CD4-positive, alpha-beta T cell (primary cell): ENCODE measurements around the gene PHKA2. TPM values are rescaled to one million over a fixed set of nuclear protein-coding genes. Genes with fewer than 3 reads are reported as not detected.

Experiments
- ATAC-seq: fragments of 200-7000 bp; cut with Tn5 transposase; one replicate; pipeline ENCODE4 v1.10.0; 2022; ENCODE audit warnings: mild to moderate bottlenecking; ENCODE audit not compliant: poor library complexity
- CTCF ChIA-PET: fragments of 350-600 bp; sonication (Branson Sonifier 250); formaldehyde crosslinking; loops from one replicate; lab custom pipeline; 2021; ENCODE audit warnings: antibody characterized with exemption, inconsistent platforms; lab: Charles Lee
- POLR2A ChIA-PET: fragments of 350-600 bp; sonication (Branson Sonifier 250); formaldehyde crosslinking; loops from one replicate; lab custom pipeline; 2021; ENCODE audit warnings: antibody characterized with exemption, inconsistent platforms; lab: Charles Lee
- DNase-seq, 14 experiments: peaks; one replicate each; pipeline ENCODE4 v3.0.0-alpha.2; 2013 to 2020; ENCODE audit warnings: mixed read lengths in 2 of 14
- H3K27ac ChIP-seq, 2 donors: one replicate each; pipeline versions ENCODE4 v1.5.1 to v1.7.0; 2013; ENCODE audit warnings: low read length in 2 of 2, low read depth in 1 of 2, mild to moderate bottlenecking in 1 of 2
- H3K27me3 ChIP-seq, 2 experiments: 1 replicate in 1 of 2; 2 replicates in 1 of 2; pipeline versions ENCODE4 v1.6.1 to v1.7.0; 2013; ENCODE audit warnings: low read length in 2 of 2, control low read depth in 1 of 2, mild to moderate bottlenecking in 1 of 2, moderate library complexity in 1 of 2; ENCODE audit not compliant: insufficient read depth in 2 of 2, control insufficient read depth in 1 of 2
- H3K36me3 ChIP-seq: one replicate; pipeline ENCODE4 v1.6.1; 2013; ENCODE audit warnings: low read length, control low read depth; ENCODE audit not compliant: insufficient read depth
- H3K4me1 ChIP-seq: one replicate; pipeline ENCODE4 v1.6.1; 2013; ENCODE audit warnings: low read length, control low read depth; ENCODE audit not compliant: insufficient read depth
- H3K4me3 ChIP-seq: one replicate; pipeline ENCODE4 v1.5.1; 2013; ENCODE audit warnings: mild to moderate bottlenecking, low read length, moderate library complexity
- H3K9me3 ChIP-seq, 2 experiments: 1 replicate in 1 of 2; 2 replicates in 1 of 2; pipeline versions ENCODE4 v1.6.1 to v1.7.0; 2013; ENCODE audit warnings: low read length in 2 of 2, mild to moderate bottlenecking in 2 of 2, control low read depth in 1 of 2, moderate library complexity in 1 of 2; ENCODE audit not compliant: control insufficient read depth in 1 of 2, insufficient read depth in 1 of 2
- H3K27ac Mint-ChIP-seq: one replicate; pipeline ENCODE4 v1.8.0; 2020; ENCODE audit warnings: mixed read lengths
- H3K27me3 Mint-ChIP-seq: one replicate; pipeline ENCODE4 v1.8.0; 2021; ENCODE audit warnings: mixed read lengths
- H3K36me3 Mint-ChIP-seq: one replicate; pipeline ENCODE4 v1.8.0; 2021; ENCODE audit warnings: low read depth, mixed read lengths
- H3K4me1 Mint-ChIP-seq: one replicate; pipeline ENCODE4 v1.8.0; 2021; ENCODE audit warnings: low read depth, mixed read lengths
- H3K4me3 Mint-ChIP-seq: one replicate; pipeline ENCODE4 v1.8.0; 2020; ENCODE audit warnings: mild to moderate bottlenecking, mixed read lengths
- H3K9me3 Mint-ChIP-seq: one replicate; pipeline ENCODE4 v1.8.0; 2020; ENCODE audit warnings: mixed read lengths
- intact Hi-C, 2 experiments: fragments of 100-400 bp; cut with DNase I in 1 of 2; cut with micrococcal nuclease in 1 of 2; formaldehyde crosslinking; loops; one replicate each; pipeline versions ENCODE4 v1.15.1 to v1.9.0; 2023 to 2025; cut with DNase I, micrococcal nuclease
- total RNA-seq, 174 experiments: library from RNA in 2 of 174; stranded (reverse) in 2 of 174; gene quantifications; one replicate each; pipeline ENCODE4 v1.2.3 and lab custom pipeline; 2021 to 2026
- TF ChIP-seq, protein P1 (sequence below): fragments of 200-600 bp; IDR thresholded peaks from one replicate; pipeline ENCODE4 v1.8.0; 2022; ENCODE audit warnings: antibody characterized with exemption, mild to moderate bottlenecking

Gene PHKA2
- total RNA-seq, 2 experiments from 2014 or later: 28.5 to 31.4 TPM

DNA sequence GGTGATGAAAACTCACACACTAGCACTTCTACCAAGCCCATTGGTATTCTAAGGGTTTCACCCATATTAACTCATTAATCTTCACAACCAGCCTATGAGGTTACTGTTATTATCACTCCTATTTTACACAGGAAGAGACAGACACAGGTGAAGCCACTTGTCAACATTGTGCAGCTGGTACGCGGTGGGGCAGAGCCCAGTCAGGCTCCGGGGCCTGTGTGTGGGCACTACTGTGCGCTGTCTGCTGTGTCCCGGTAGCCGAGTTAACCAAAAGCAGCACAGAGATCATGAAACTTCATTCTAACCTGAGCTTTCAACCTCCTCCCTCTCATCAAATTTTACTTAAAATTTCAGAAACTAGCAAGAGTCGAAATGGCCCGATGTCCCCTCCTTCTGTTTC, 111.3 kb downstream of the PHKA2 start:
- no peak overlapping the region for H3K4me3 ChIP-seq
- H3K4me1 Mint-ChIP-seq: no peaks in the 10 kb centered on the region
- H3K9me3 ChIP-seq: no peaks in the 10 kb centered on the region
- no peak overlapping the region for H3K27ac ChIP-seq
- TF ChIP-seq, protein P1, sequence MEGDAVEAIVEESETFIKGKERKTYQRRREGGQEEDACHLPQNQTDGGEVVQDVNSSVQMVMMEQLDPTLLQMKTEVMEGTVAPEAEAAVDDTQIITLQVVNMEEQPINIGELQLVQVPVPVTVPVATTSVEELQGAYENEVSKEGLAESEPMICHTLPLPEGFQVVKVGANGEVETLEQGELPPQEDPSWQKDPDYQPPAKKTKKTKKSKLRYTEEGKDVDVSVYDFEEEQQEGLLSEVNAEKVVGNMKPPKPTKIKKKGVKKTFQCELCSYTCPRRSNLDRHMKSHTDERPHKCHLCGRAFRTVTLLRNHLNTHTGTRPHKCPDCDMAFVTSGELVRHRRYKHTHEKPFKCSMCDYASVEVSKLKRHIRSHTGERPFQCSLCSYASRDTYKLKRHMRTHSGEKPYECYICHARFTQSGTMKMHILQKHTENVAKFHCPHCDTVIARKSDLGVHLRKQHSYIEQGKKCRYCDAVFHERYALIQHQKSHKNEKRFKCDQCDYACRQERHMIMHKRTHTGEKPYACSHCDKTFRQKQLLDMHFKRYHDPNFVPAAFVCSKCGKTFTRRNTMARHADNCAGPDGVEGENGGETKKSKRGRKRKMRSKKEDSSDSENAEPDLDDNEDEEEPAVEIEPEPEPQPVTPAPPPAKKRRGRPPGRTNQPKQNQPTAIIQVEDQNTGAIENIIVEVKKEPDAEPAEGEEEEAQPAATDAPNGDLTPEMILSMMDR: no peak
- H3K36me3 Mint-ChIP-seq: no peaks in the 10 kb centered on the region
- peaks cover 0 to 2% of the 10 kb centered on the region in 2 experiments for H3K27me3 ChIP-seq
- no peaks in the 10 kb centered on the region for H3K36me3 ChIP-seq
- ATAC-seq (no peak), DNase-seq (no peak)
- H3K4me3 Mint-ChIP-seq: no peak overlapping the region
- ChIA-PET CTCF (no interaction called here), POLR2A (no interaction called here)
- intact Hi-C loops: no loop called here
- no peak overlapping the region for H3K27ac Mint-ChIP-seq
- H3K27me3 Mint-ChIP-seq: no peaks in the 10 kb centered on the region
- H3K4me1 ChIP-seq: peaks cover 2% of the 10 kb centered on the region
- no peaks in the 10 kb centered on the region for H3K9me3 Mint-ChIP-seq

DNA sequence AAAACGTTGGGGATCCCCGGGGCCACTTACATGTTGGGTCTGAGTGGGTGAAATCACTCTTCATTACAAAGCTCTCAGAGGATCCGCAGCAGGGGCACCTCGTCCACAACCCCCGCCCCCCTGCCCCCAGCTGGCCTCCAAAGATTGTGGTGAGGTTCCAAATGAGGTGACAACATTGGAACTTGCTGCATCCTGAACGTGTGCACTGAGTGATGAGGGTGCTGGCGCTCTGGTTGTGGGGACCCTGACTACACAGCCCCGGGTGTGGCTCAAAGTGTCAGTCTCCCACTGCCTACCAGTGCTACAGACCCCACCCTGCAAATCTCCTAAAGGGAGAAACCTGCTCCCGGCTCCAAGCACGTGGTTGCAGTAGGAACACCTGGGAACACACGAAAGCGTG, 111.9 kb downstream of the PHKA2 start:
- intact Hi-C loops: no loop called here
- no peaks in the 10 kb centered on the region for H3K27me3 Mint-ChIP-seq
- no peak for ATAC-seq
- no peak for DNase-seq
- H3K27ac ChIP-seq: no peak overlapping the region
- ChIA-PET POLR2A (no interaction called here), CTCF (no interaction called here)
- TF ChIP-seq, protein P1: no peak
- no peak overlapping the region for H3K4me3 Mint-ChIP-seq
- H3K27ac Mint-ChIP-seq: no peak overlapping the region
- peaks cover 0 to 2% of the 10 kb centered on the region in 2 experiments for H3K27me3 ChIP-seq
- H3K4me3 ChIP-seq: no peak overlapping the region
- H3K36me3 Mint-ChIP-seq: no peaks in the 10 kb centered on the region
- peaks cover 2% of the 10 kb centered on the region for H3K4me1 ChIP-seq
- H3K9me3 ChIP-seq: no peaks in the 10 kb centered on the region
- H3K36me3 ChIP-seq: no peaks in the 10 kb centered on the region
- no peaks in the 10 kb centered on the region for H3K4me1 Mint-ChIP-seq
- no peaks in the 10 kb centered on the region for H3K9me3 Mint-ChIP-seq

DNA sequence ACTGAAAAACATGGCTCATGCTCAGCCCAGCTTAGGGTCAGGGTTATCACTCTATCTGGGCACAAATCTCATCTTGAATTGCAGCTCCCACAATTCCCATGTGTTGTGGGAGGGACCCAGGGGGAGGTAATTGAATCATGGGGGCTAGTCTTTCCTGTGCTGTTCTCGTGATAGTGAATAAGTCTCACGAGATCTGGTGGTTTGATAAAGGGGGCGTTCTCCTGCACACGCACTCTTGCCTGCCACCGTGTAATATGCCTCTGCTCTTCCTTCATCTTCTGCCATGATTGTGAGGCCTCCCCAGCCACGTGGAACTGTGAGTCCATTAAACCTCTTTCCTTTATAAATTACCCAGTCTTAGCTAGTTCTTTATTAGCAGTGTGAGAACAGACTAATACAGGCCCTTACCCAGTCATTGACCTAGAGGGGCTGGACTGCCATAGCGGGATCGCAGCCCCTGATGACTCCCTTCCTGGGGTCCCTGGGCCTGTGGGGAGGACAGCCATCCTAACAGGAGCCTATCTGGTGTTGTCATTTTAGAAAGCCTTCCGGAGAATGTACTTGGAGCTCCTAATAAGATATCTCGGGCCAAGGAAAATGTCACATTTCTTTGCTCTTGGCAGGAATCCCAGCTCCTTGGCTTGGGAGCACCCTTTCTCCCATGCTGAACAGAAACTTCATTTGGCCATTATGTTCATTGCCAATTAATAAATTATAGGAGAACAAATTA, 112.6 kb downstream of the PHKA2 start:
- ChIA-PET POLR2A (no interaction called here), CTCF (no interaction called here)
- H3K36me3 Mint-ChIP-seq: no peaks in the 10 kb centered on the region
- H3K4me3 ChIP-seq: no peak overlapping the region
- no peak overlapping the region for H3K27ac Mint-ChIP-seq
- H3K36me3 ChIP-seq: no peaks in the 10 kb centered on the region
- H3K4me1 ChIP-seq: peaks cover 2% of the 10 kb centered on the region
- DNase-seq (no peak), ATAC-seq (no peak)
- no peaks in the 10 kb centered on the region for H3K9me3 ChIP-seq
- no peak overlapping the region for H3K27ac ChIP-seq
- H3K9me3 Mint-ChIP-seq: no peaks in the 10 kb centered on the region
- no peaks in the 10 kb centered on the region for H3K4me1 Mint-ChIP-seq
- TF ChIP-seq, protein P1: no peak
- peaks cover 0 to 2% of the 10 kb centered on the region in 2 experiments for H3K27me3 ChIP-seq
- H3K4me3 Mint-ChIP-seq: no peak overlapping the region
- no peaks in the 10 kb centered on the region for H3K27me3 Mint-ChIP-seq
- intact Hi-C loops: no loop called here
